ENCODE results near the gene ANO3.
"Not testable (repeated sequence)": the region's sequence is repeated elsewhere in the genome, so short reads cannot be mapped to it uniquely, and the experiment has no call there.

The ANO3 gene

DNA sequence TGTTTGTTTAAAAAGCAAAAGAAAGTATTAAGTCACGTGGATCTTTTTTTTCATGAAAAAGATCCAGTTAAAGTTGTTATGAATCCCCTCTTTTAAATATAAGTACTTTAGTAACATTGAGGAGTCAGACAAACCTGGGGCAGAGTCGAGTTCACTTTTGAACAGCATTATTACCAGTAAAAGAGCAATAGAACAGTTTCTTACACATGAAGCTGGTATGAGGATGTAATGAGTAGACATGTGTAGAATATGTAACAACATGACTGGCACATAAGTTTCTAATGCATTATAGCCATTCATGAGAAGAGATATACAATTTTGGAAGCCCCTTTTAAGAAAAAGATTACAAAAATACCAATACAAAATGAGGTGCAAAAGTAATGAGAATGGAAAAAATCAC lies 247.8 kb downstream of the ANO3 start:
- no peak for DNase-seq

- no peak for DNase-seq
Observed at GRCh38 chr11:26580929-26581328, 249.0 kb downstream of the ANO3 start.

GRCh38 chr11:26583550-26583949 lies 251.6 kb downstream of the ANO3 start:
- DNase-seq = no peak

- no peak for DNase-seq
Observed at GRCh38 chr11:26584818-26585217, 252.9 kb downstream of the ANO3 start.

DNA sequence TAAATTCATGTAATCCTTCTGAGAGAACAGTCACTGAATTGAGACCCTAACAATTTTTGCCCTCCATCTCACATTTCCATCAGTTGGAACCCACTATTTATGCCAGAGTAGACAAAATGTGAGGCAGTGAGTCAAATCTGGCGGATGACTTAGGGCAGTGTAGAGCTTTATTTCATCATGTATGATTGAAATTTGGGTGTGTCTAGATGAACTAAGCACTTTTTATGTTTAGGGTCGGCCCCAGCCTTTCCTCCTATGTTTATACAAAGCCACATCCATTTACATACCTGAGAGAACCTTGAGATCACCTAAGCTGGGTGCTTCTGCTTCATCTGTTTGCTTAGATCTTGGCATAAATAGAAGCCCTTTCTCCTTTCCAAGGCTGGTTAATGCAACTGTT lies 255.1 kb downstream of the ANO3 start:
- DNase-seq = no peak

DNA sequence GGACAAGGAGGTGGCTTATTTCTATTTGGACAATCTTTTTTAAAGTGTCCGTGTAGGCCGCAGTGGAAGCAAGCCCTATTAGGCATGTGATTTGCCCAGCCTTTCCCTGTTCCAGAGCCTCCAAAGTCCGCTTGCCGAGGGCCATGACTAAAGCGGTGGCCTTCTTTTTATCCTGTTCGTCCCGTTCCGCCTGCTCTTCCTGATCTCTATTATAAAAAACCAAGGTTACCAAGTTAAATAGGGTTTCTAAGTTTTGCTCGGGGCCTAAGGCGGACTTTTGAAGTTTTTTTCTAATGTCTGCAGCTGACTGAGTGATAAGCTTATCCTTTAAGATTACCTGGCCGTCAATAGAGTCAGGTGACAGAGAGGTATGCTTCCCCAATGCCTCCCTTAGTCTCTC lies 261.8 kb downstream of the ANO3 start:
- DNase-seq = no peak

GRCh38 chr11:26595207-26595865 lies 263.4 kb downstream of the ANO3 start:
- not testable (repeated sequence) for DNase-seq

GRCh38 chr11:26597049-26597689 lies 265.2 kb downstream of the ANO3 start:
- not testable (repeated sequence) for DNase-seq

GRCh38 chr11:26597899-26598298 lies 266.0 kb downstream of the ANO3 start:
- no peak for DNase-seq

DNA sequence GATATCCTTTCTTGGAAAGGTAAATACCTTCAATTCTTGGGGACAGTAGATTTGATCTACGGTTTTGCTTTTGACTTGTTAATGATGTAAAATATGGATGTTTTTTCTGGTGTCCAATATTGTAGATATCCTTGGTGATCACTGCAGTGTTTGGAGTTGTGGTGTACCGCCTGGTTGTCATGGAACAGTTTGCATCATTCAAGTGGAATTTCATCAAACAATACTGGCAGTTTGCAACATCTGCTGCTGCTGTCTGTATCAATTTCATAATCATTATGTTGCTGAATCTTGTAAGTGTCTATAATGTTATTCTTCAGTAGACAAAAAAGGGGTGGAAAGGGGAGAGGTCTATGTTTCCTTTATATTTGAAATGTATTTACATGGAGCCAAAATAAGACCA lies 267.5 kb downstream of the ANO3 start:
- DNase-seq = no peak

DNA sequence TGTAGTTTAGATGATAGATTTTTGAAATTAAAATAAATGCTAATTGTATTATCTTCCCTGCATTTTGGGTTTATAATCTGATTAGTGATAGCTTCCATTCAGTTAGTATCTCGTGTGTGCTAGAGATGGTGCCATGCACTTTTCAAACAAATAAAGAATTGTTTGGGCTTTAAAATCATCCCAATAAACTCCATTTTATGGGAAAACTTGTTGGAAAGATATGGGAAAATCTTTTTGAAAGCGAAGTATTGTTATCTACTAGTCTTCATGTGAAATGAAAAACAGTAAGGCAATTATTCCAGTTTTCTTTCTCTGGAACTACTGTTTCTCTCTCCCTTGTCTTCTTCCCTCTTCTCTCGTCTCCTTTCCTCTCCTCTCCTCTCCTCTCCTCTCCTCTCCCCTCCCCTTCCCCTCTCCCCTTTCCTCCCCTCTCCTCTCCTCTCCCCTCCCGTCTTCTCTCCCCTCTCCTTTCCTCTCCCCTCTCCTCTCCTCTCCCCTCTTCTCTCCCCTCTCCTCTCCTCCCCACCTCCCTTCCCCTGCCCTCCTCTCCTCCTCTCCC lies 268.0 kb downstream of the ANO3 start:
- no peak for DNase-seq

- DNase-seq = no peak
Observed at GRCh38 chr11:26607725-26608506, 276.0 kb downstream of the ANO3 start.

DNA sequence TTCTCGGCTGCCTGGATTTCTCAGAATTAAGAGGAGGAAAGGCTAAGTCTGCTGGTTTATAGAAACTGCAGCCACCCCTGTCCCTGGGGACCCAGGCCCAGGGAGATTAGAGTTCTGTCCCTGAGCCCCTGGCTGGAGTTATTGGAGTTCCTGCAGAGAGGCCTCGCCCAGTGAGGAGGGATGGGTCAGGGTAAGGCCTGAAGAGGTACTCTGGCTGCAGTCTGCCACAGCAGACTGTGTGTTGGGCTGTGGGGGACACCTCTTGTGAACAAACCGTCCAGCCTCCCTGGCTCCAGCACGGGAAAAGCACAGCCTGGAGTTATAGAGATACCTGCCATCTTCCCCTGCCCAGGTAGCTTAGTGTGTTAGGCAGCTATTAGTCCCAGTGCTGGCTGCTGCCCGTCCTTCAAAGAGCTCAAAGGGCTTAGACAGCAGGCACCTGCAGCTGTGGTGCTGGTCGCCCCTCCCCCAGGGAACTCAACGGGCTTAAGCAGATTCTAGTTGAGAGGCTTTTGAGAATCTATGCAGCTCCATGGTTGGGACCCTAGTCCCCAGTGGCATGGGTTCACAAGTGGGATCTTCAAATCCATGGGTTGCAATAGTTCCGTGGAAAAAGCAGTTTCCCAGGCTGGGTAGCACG lies 276.7 kb downstream of the ANO3 start:
- DNase-seq = no peak

- no peak for DNase-seq
Observed at GRCh38 chr11:26613759-26614158, 281.8 kb downstream of the ANO3 start.

DNA sequence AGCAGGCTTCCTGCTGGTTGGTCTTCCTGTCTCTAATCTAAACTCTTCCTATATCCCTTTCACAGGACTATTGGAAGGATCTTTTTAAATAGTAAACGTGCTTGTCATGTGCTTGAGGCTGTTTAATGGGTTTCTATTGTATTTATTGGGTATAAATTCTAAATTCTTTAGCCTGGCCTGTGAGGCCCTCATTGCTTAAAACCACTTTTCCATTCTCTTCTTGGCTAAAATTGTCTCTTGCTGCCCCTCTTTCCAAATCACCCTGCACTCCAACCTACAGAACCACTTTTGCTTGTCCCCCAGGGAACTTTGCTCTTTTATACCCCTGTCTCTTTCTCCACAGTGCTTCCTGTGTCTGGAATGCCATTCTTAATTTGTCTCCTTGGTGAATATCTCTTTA lies 286.5 kb downstream of the ANO3 start:
- no peak for DNase-seq

DNA sequence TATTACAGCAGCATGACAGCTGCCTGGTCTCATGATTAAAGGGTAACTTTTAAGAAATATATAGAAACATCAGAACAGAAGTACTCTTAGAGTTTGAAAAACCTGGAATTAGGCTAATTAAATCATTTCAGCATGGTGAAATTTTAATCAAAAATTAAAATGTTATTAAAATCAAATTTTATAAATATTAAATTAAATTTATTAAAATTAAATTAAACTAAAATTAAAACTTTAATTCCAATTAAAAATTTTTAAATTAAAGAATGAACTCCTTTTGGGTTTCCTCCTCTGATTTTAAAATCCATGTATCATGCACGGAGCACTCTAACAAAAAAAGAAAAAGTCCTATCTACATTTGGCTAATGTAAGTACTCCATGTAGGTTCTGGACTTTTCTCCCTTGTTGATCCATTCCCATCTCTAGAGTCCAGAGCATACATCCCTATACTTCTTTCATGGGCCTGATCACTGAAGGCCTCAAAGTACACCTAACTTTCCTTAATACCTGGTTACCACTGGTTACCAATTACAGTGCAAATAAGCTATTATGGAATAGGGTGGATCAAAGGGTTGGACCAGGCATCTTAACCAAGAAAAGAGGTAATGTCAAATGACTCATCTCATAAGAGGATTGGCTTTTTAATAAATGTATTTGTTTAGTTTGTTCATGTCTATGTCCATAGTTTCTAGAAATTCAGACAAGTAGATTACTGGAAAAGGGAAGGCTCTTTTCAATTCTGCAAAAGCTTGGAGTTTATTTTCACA lies 288.5 kb downstream of the ANO3 start:
- DNase-seq = no peak

DNA sequence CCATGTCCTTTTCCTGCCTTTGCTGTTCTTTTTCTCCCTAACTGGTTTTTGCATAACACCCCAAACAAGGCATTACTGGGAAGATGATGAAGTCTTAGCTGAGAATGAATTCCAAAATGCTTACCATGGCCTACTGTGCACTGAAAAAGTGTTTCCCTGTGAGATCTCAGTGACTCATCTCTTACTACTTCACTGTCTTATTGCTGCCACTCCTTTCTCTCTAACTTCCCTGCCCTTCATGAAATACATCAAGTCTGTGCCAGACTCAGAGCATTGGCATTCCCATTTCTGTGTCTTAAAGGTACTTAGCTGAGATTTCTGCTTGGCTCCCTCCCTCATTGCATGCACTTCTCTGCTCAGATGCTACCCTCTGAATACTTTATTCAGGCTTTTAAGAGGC lies 289.2 kb downstream of the ANO3 start:
- DNase-seq = no peak

GRCh38 chr11:26622181-26622580 lies 290.3 kb downstream of the ANO3 start:
- no peak for DNase-seq

DNA sequence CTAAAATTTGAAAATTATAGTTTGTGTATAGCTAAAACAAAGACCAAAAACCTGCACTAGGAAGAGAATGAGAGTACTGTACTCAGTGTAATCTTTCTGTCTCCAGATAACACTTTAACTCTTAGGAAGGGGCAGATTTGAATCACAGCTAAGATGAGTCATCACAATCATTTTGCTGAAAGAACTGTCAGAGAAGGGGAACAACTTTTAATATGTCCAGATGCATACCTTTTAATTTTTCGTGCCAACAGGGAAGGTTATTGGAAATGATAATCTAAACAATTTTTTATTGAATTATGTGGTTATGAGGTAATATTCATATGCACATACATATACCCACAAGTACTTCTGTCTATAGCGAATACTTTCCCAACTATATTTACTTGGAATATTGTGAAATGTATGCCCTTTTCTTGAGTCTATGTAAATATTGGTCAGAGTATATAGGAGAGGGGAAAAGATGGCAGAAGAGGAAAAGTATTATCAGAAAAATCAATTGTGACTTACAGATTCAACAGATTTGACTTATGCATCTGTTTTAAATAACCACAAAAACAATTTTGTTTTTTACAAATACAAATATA lies 291.2 kb downstream of the ANO3 start:
- no peak for DNase-seq

DNA sequence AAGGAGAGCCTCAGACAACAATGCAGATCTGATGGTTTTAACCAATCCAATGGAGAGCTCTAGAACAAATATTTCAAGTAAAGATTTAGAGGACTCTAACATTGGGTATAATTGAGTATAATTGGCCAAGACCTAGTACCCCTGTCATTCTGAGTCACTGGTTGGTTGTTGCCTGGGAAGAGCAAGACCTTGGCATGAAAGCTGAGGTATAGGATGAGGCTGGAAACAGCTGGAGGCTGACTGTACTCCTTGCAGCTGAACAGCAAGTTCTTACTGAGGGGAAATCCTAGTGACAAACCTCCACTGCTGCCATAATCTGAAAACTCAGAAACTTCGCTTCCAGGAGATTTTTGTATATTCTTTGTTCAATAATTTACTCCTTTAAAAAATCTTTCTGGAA lies 294.4 kb downstream of the ANO3 start:
- DNase-seq = no peak

- no peak for DNase-seq
Observed at GRCh38 chr11:26632691-26633159, 300.8 kb downstream of the ANO3 start.

DNA sequence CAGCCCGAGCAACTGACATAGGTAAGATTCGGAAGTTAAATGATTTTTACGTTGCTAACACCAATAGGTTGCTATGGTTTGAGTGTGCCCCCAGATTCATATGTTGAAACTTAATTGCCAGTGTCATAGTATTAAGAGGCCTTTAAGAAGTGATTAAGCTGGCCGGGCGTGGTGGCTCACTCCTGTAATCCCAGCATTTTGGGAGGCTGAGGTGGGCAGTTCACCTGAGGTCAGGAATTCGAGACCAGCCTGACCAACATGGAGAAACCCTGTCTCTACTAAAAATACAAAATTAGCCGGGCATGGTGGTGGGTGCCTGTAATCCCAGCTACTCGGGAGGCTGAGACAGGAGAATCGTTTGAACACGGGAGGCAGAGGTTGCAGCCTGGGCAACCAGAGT lies 311.4 kb downstream of the ANO3 start:
- DNase-seq = not testable (repeated sequence)
